GM21576 (cell line): ENCODE data around the gene EIF4G3.

ENCODE experiments used
- ATAC-seq: cut with Tn5 transposase; IDR thresholded peaks from one replicate; pipeline ENCODE4 v1.9.1; 2021; ENCODE audit warnings: mild to moderate bottlenecking, moderate library complexity; ENCODE audit not compliant: unreplicated experiment

The EIF4G3 gene

DNA sequence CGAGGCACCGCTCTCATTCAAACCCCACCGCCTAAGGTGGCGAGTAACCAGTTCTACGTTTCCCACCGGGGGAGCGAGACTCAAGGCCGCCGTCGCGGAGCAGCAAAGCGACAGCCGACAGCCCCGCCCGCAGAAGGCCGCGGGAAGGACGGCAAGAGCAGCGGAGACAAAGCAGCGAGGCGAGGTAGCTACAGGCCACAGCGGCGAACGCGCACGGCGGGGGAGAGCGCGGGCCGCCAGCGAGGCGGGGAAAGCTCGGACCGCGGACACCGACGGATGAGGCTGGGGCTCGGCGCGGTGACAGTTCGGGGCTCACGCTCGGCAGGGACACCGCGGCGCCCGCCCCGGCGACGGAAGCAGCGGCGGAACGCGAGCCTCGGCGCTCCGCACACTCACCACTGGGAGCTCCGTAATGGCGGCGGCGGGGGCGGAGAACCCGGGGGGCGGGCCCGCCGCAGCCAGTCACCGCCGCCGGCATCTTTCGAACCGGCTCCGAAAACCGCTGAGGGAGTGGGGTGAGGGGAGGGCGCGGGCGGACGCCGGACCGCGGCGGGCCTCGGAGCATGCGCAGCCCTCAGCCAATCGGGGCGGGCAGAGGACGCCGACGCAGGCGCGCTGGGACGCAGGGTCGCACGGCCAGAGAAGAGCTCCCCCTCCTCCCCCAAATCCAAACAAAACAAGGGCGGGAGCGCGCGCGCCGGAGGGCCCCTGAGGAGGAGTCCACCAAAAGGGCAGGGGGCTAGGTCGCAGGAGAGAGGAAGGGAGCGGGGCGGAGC, 390.3 kb downstream of the EIF4G3 start:
- ATAC-seq = peak; percentile 67

DNA sequence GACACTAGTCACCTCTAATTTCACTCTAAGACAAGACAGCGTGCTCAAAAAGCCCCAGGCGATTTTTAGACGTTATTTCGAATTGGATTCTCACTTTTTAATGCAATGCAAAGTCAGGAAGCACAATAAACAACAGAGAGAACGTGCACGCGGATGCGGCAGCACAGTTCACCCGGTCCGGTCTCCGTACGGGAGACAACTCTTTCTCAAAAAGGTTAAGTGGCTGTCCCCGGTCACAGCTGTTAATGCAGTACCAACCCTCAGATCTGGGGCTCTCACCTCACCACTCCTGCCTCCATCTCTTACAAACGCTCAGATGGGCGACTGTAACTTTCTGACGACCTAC, 390.8 kb downstream of the EIF4G3 start:
- ATAC-seq = no peak

DNA sequence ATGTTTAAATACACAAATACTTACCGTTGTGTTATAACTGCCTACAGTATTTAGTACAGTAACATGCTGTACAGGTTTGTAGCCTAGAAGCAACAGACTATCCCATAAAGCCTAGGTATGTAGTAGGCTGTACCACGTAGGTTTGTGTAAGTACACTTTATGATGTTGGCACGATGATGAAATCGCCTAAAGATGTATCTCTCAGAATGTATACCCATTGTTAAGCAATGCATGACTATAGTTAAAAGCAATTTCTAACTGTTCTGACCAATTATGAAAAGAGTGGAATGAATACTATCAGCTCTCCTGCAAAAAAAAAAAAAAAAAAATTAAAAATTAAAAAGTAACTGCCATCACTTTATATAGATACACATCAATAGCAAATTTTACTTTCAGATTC, 401.0 kb downstream of the EIF4G3 start:
- ATAC-seq = no peak

DNA sequence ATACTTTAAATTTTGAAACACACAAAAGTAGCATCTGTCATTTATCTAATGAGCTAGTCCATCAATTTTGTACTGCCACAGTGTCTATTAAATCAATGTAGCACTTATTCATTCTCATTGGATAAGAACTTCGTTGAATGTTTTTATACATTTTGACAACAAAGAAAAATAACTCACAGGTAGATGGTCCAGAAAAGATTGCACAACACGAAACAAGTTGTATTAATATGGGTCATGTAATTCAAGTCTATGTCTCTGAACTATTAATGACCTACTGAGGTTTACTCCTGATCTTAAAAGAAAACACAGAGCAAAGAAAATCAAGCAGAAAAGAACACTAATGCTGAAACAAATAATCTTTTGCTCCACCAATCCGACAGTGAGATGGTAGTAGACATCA, 404.9 kb downstream of the EIF4G3 start:
- no peak for ATAC-seq

DNA sequence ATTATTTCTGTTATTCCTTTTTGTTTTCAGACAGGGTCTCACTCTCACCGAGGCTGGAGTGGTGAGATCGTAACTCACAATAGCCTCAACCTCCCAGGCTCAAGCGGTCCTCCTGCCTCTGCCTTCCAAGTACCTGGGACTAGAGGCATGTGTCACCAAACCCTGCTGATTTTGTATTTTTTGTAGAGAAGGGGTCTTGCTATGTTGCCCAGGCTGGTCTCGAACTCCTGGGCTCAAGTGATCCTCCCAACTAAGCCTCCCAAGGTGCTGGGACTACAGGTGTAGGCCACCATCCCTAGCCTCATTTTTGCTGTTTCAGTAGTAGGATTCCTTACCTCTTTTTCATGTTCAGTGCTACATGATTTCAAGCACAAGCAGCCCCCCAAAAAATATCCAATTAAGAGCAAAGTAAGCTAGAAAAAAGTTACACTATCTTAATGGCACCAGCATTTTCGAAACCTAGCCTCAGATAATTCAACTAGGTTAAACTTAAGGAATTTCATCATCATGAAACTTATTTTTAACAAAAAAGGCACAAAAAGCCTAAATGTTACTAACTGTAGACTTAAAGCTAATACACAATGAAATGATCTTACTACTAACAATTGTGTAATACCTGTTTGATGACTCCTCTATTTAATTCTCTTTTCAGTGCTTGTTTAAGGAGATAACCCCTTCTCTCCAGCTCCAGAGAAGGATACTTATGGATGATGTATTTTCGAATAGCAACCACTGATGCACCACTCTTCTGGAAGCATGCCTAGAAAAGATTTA, 406.2 kb downstream of the EIF4G3 start:
- ATAC-seq = no peak

DNA sequence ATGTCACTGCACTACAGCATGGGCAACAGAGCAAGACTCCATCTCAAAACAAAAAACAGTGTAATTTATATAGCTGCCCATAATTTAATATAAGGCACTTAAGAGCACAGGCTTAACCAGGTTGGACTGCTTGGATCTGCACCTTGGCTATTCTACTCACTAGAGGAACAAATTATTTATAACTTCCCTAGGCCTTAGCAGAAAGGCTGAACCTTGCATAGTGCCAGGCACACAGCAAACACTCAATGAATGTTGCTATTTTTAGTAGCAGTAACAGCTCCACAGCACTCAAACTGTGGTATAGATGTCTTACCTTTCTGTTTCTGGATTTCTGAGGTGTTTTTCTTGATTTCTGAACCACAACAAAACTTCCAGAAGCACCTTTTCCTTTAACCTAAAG, 409.4 kb downstream of the EIF4G3 start:
- no peak for ATAC-seq

DNA sequence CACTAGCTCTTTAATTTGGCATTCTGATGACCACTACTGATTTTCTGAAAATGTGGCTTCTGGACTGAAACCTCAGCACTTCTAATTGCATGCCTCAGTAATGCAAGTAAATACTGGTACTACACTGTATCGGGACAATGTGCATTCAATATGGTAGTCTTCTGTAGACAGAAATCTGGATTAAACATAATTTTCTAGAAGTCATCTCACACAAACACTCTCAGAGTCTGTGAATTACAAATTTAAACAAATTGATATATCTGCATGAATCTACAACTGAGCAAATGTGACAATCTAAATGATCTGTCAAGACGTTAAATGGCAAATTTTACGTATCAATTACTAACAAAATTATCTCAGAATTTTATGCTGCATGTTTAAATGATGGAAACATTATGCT, 413.3 kb downstream of the EIF4G3 start:
- no peak for ATAC-seq

DNA sequence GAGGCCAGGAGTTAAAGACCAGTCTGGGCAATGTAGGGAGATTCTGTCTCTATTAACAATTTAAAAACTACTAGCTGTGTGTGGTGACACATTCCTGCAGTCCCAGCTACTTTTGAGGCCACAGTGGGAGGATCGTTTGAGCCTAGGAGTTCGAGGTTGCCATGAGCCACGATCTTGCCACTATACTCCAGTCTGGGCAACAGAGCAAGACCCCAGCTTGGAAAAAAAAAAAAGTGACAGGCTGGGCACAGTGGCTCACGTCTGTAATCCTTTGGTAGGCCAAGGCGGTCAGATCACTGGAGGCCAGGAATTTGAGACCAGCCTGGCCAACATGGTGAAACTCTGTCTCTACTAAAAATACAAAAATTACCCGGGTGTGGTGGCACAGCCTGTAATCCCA, 416.4 kb downstream of the EIF4G3 start:
- no peak for ATAC-seq
